Keratinocyte (primary cell): ENCODE results near the gene GCK. TPM values are rescaled to one million over a fixed set of nuclear protein-coding genes. Genes with fewer than 3 reads are reported as not detected.

Experiments
- DNase-seq: peaks from one replicate; pipeline ENCODE4 v3.0.0-alpha.2; 2011; ENCODE audit warnings: low read depth, missing footprints, low spot score
- FAIRE-seq: peaks from 2 replicates; lab custom pipeline; 2011; peaks lifted over from hg19 to GRCh38; lab: Jason Lieb, UNC
- H2AFZ ChIP-seq: 2 replicates; pipeline ENCODE4 v1.6.0; 2012; ENCODE audit warnings: low read length, control low read depth, inconsistent platforms; ENCODE audit not compliant: control insufficient read depth
- H3K27ac ChIP-seq: 2 replicates; pipeline ENCODE4 v1.5.1; 2011; ENCODE audit warnings: low read length; ENCODE audit not compliant: control insufficient read depth, insufficient read depth
- H3K27me3 ChIP-seq: 3 replicates; pipeline ENCODE4 v1.6.0; 2011; ENCODE audit warnings: low read length; ENCODE audit not compliant: control insufficient read depth, insufficient read depth; ENCODE audit errors: extremely low read depth
- H3K36me3 ChIP-seq, 2 experiments: 2 replicates in 1 of 2; 3 replicates in 1 of 2; pipeline ENCODE4 v1.5.1; 2011; ENCODE audit warnings: low read length in 2 of 2, mild to moderate bottlenecking in 1 of 2; ENCODE audit not compliant: control insufficient read depth in 2 of 2, insufficient read depth in 2 of 2; ENCODE audit errors: extremely low read depth in 1 of 2
- H3K4me1 ChIP-seq: 3 replicates; pipeline ENCODE4 v1.5.1; 2011; ENCODE audit warnings: low read length; ENCODE audit not compliant: control insufficient read depth, insufficient read depth; ENCODE audit errors: extremely low read depth
- H3K4me2 ChIP-seq: 3 replicates; pipeline ENCODE4 v1.6.0; 2011; ENCODE audit warnings: low read depth, low read length; ENCODE audit not compliant: control insufficient read depth, insufficient read depth; ENCODE audit errors: extremely low read depth
- H3K4me3 ChIP-seq, 3 experiments: fragments of 200-600 bp in 1 of 3; sonication (generic) in 1 of 3; 2 replicates in 2 of 3; 3 replicates in 1 of 3; pipeline ENCODE4 v1.5.1; 2011 to 2016; ENCODE audit warnings: low read length in 3 of 3, mild to moderate bottlenecking in 3 of 3, control low read depth in 2 of 3, inconsistent platforms in 1 of 3, low read depth in 1 of 3, mixed read lengths in 1 of 3, mixed run types in 1 of 3, moderate library complexity in 1 of 3; ENCODE audit not compliant: control insufficient read depth in 2 of 3, insufficient read depth in 2 of 3; ENCODE audit errors: extremely low read depth in 1 of 3
- H3K79me2 ChIP-seq: 2 replicates; pipeline ENCODE4 v1.6.0; 2012; ENCODE audit warnings: low read length; ENCODE audit not compliant: control insufficient read depth, insufficient read depth
- H3K9ac ChIP-seq: 3 replicates; pipeline ENCODE4 v1.6.0; 2011; ENCODE audit warnings: low read length; ENCODE audit not compliant: control insufficient read depth, insufficient read depth; ENCODE audit errors: extremely low read depth
- H3K9me1 ChIP-seq: 3 replicates; pipeline ENCODE4 v1.6.0; 2011; ENCODE audit warnings: low read length; ENCODE audit not compliant: control insufficient read depth, insufficient read depth; ENCODE audit errors: extremely low read depth
- H3K9me3 ChIP-seq: 2 replicates; pipeline ENCODE4 v1.5.1; 2012; ENCODE audit warnings: low read depth, low read length; ENCODE audit not compliant: control insufficient read depth
- H4K20me1 ChIP-seq: 3 replicates; pipeline ENCODE4 v1.6.0; 2011; ENCODE audit warnings: low read length; ENCODE audit not compliant: control insufficient read depth, insufficient read depth; ENCODE audit errors: extremely low read depth
- CTCF ChIP-seq, 3 experiments: IDR thresholded peaks in 1 of 3; conservative IDR thresholded peaks in 1 of 3; optimal IDR thresholded peaks in 1 of 3; 2 replicates in 2 of 3; 3 replicates in 1 of 3; pipeline versions ENCODE3 to v1.5.1; 2011; ENCODE audit warnings: low read length in 3 of 3, mild to moderate bottlenecking in 3 of 3, moderate library complexity in 2 of 3, control low read depth in 1 of 3, inconsistent platforms in 1 of 3; ENCODE audit not compliant: insufficient read depth in 2 of 3; ENCODE audit errors: extremely low read depth in 1 of 3
- EZH2 ChIP-seq: IDR thresholded peaks from one replicate; pipeline ENCODE4 v1.6.1; 2012; ENCODE audit warnings: inconsistent platforms, mild to moderate bottlenecking, low read length, moderate library complexity
- dilution Hi-C: fragments of 300-500 bp; cut with MboI; formaldehyde crosslinking; loops from one replicate; pipeline ENCODE4 v1.7.0; 2020; ENCODE audit warnings: low sequenced_read_pairs; ENCODE audit not compliant: extremely low pct_ligation_motif_present
- polyA plus RNA-seq, 5 experiments: library from polyadenylated mRNA; depleted of rRNA in 3 of 5; stranded (reverse) in 3 of 5; stranded (forward) in 1 of 5; unstranded in 1 of 5; fragments of >200 nt; gene quantifications; 1 replicate in 1 of 5; 2 replicates in 3 of 5; 3 replicates in 1 of 5; pipeline versions ENCODE4 v1.2.1 to v1.2.3, GENCODE V29; 2011 to 2012; ENCODE audit warnings: missing spikeins in 2 of 5, low read depth in 1 of 5, low replicate concordance in 1 of 5

Gene GCK
- polyA plus RNA-seq, 1 donor (not counting 4 experiments of a cell fraction or from before 2014, with no cell fraction given): not detected

DNA sequence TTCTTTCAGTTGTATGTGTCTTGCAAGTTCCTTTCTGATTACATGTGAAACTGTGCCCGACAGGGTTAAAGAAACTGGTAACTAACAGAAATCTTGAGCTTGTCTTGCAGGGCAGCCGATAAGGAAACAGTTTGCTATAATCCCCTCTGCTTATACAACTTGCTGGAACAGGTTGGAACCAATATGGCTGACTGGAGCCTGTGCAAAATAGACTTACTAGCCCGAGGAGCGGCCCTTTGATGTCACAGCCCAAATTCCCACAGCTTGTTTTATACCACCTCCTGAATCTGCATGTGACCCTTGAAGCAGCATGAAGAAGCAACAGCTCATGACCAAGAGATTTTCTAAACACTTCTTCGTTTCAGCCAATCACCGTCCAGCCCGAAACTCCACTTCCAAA, 8.2 kb upstream of the GCK start:
- no peaks in the 10 kb centered on the region for H3K9me3 ChIP-seq
- H3K79me2 ChIP-seq: peaks cover 16% of the 10 kb centered on the region
- no peaks in the 10 kb centered on the region for H3K9me1 ChIP-seq
- H3K27me3 ChIP-seq: no peaks in the 10 kb centered on the region
- no peak overlapping the region for H3K4me3 ChIP-seq
- peaks cover 8% of the 10 kb centered on the region for H3K4me1 ChIP-seq
- FAIRE-seq (no peak), DNase-seq (no peak)
- H3K4me2 ChIP-seq: no peak overlapping the region
- no peak overlapping the region for H3K9ac ChIP-seq
- H2AFZ ChIP-seq: no peak overlapping the region
- dilution Hi-C loops: no loop called here
- H3K27ac ChIP-seq: no peak overlapping the region
- no peaks in the 10 kb centered on the region for H3K36me3 ChIP-seq
- H4K20me1 ChIP-seq: no peaks in the 10 kb centered on the region
- TF ChIP-seq CTCF (optimal IDR thresholded peaks at IDR 0.05 in 1 of 3, IDR thresholded peaks at IDR 0.05 in 1 of 3, conservative IDR thresholded peaks at IDR 0.05 in 1 of 3; ENCODE audit: extremely low read depth in 1 of 3, insufficient read depth in 2 of 3, low read length in 3 of 3) (no peak), EZH2 (no peak)

DNA sequence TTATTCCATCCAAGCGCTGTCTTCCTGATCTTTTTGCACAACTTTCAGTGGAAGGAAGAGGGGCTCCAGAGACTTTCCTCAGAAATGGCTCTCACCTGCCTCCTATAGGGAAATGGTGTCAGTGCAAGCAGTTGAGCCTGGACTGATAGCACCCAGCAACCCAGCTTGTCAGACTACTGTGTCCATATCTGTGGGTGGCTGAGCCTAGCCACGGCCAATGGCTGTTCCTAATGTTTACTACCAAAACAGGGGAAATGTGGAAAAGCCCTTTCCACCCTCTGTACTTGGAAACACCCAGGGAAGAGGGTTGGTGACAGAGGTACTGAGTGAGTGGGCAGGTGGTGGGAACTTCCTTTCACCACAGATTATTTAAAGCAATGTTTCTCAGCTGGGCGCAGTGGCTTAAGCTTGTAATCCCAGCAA, 7.2 kb upstream of the GCK start:
- FAIRE-seq (peak; percentile 79), DNase-seq (no peak)
- no peak overlapping the region for H2AFZ ChIP-seq
- H3K27me3 ChIP-seq: peaks cover 4% of the 10 kb centered on the region
- H3K4me3 ChIP-seq: no peak overlapping the region
- peaks cover 6% of the 10 kb centered on the region for H3K79me2 ChIP-seq
- H3K27ac ChIP-seq: no peak overlapping the region
- no peak overlapping the region for H3K4me2 ChIP-seq
- H3K4me1 ChIP-seq: peaks cover 5% of the 10 kb centered on the region
- H3K9me3 ChIP-seq: no peaks in the 10 kb centered on the region
- peak; percentile 79 to 85 (median 83) for TF ChIP-seq CTCF (optimal IDR thresholded peaks at IDR 0.05 in 1 of 3, IDR thresholded peaks at IDR 0.05 in 1 of 3, conservative IDR thresholded peaks at IDR 0.05 in 1 of 3; ENCODE audit: extremely low read depth in 1 of 3, insufficient read depth in 2 of 3, low read length in 3 of 3)
- no peak for TF ChIP-seq EZH2
- H3K9ac ChIP-seq: no peak overlapping the region
- no peaks in the 10 kb centered on the region for H4K20me1 ChIP-seq
- H3K36me3 ChIP-seq: no peaks in the 10 kb centered on the region
- no peaks in the 10 kb centered on the region for H3K9me1 ChIP-seq
- dilution Hi-C loops: no loop called here
